ENCODE data around the gene EIF3D. TPM values are rescaled to one million over a fixed set of nuclear protein-coding genes. Genes with fewer than 3 reads are reported as not detected.
"Not testable (repeated sequence)": the region's sequence is repeated elsewhere in the genome, so short reads cannot be mapped to it uniquely, and the experiment has no call there.

The EIF3D gene
- total RNA-seq, 1 experiment from 2014 or later = 306 TPM

GRCh38 chr22:36520423-36520822 lies 8.5 kb downstream of the EIF3D start:
- H3K4me2 ChIP-seq (ENCODE audit: low read length) = no peak overlapping the region
- H3K27me3 ChIP-seq (ENCODE audit: insufficient read depth, low read length) = no peaks in the 10 kb centered on the region
- ChIA-PET CTCF (interaction anchor here (0.9 to 1.2 kb wide), 2 partner anchors 10 to 457 kb away, joined by 3 to 4 read pairs; no protein-coding TSS in a partner anchor), RAD21 (ENCODE audit: low non-redundant PET in 1 of 2, low total read pairs in 2 of 2, uncharacterized antibody in 2 of 2, unreplicated experiment in 2 of 2) (no interaction called here), POLR2A (no interaction called here)
- H3K4me1 ChIP-seq (ENCODE audit: control insufficient read depth in 1 of 2, insufficient read depth in 2 of 2, low read length in 2 of 2) = no peaks in the 10 kb centered on the region
- peaks cover 2% of the 10 kb centered on the region; the same call in 1 of the 2 replicates for H4K20me1 ChIP-seq (ENCODE audit: insufficient read depth)
- DNase-seq (ENCODE audit: low read depth, low spot score) = no peak
- intact Hi-C loops (cut with micrococcal nuclease) = no loop called here
- H3K27ac ChIP-seq (ENCODE audit: low read depth, low read length) = no peak overlapping the region
- no peaks in the 10 kb centered on the region for H3K9me3 ChIP-seq (ENCODE audit: control insufficient read depth in 1 of 2, insufficient read depth in 1 of 2, low read depth in 1 of 2, low read length in 2 of 2)
- no peak overlapping the region for H3K4me3 ChIP-seq (replicated peaks in 1 of 2; ENCODE audit: low read depth in 1 of 2, low read length in 2 of 2)
- TF ChIP-seq ATF3 (IDR thresholded peaks at IDR 0.05) = no peak
- no peak for TF ChIP-seq REST (IDR thresholded peaks at IDR 0.05; ENCODE audit: low read depth)
- no peak for TF ChIP-seq ZBTB33 (IDR thresholded peaks at IDR 0.05; ENCODE audit: extremely low read depth, insufficient replicate concordance, low read length)
- TF ChIP-seq POLR2AphosphoS5 (IDR thresholded peaks at IDR 0.05; ENCODE audit: low read depth, low read length) = no peak
- no peak for TF ChIP-seq EZH2 (IDR thresholded peaks at IDR 0.05)
- no peak for TF ChIP-seq JUND (IDR thresholded peaks at IDR 0.05)
- no peak for TF ChIP-seq SIN3A (IDR thresholded peaks at IDR 0.05; ENCODE audit: low read depth)
- no peak overlapping the region for H2AFZ ChIP-seq (ENCODE audit: low read depth, low read length, poor library complexity, severe bottlenecking)
- H3K79me2 ChIP-seq (ENCODE audit: insufficient read depth, low read length) = peaks cover 83% of the 10 kb centered on the region
- BruUV-seq (replicated peaks) = no TSS peak
- no peaks in the 10 kb centered on the region for H3K9me2 ChIP-seq (ENCODE audit: insufficient read depth)
- H3K36me3 ChIP-seq (ENCODE audit: control insufficient read depth in 1 of 2, insufficient read depth in 2 of 2, low read length in 2 of 2) = peaks cover 90 to 97% of the 10 kb centered on the region in 2 experiments
- H3K9ac ChIP-seq (ENCODE audit: low read length) = no peak overlapping the region
- ATAC-seq = no peak

- DNase-seq (ENCODE audit: low read depth, low spot score); CTCF ChIA-PET; RAD21 ChIA-PET (ENCODE audit: low non-redundant PET in 1 of 2, low total read pairs in 2 of 2, uncharacterized antibody in 2 of 2, unreplicated experiment in 2 of 2); ATAC-seq; BruUV-seq (replicated peaks); H3K4me2 ChIP-seq (ENCODE audit: low read length); H2AFZ ChIP-seq (ENCODE audit: low read depth, low read length, poor library complexity, severe bottlenecking); H3K27me3 ChIP-seq (ENCODE audit: insufficient read depth, low read length); POLR2A ChIA-PET; H3K4me3 ChIP-seq (replicated peaks in 1 of 2; ENCODE audit: low read depth in 1 of 2, low read length in 2 of 2); intact Hi-C loops (cut with micrococcal nuclease); H3K9ac ChIP-seq (ENCODE audit: low read length); H3K9me2 ChIP-seq (ENCODE audit: insufficient read depth); H3K4me1 ChIP-seq (ENCODE audit: control insufficient read depth in 1 of 2, insufficient read depth in 2 of 2, low read length in 2 of 2); H3K9me3 ChIP-seq (ENCODE audit: control insufficient read depth in 1 of 2, insufficient read depth in 1 of 2, low read depth in 1 of 2, low read length in 2 of 2); H3K27ac ChIP-seq (ENCODE audit: low read depth, low read length); H4K20me1 ChIP-seq (ENCODE audit: insufficient read depth): not testable (repeated sequence)
- Histone ChIP-seq H3K79me2 (ENCODE audit: insufficient read depth, low read length) (peaks cover 78% of the 10 kb centered on the region), H3K36me3 (ENCODE audit: control insufficient read depth in 1 of 2, insufficient read depth in 2 of 2, low read length in 2 of 2) (peaks cover 87 to 93% of the 10 kb centered on the region in 2 experiments)
These were observed 9.1 kb downstream of the EIF3D start for GRCh38 chr22:36519906-36520305.

Measured in HCT116 (cell line).